BJ (cell line): ENCODE measurements around the gene PTTG1. TPM values are rescaled to one million over a fixed set of nuclear protein-coding genes. Genes with fewer than 3 reads are reported as not detected.

Experiments used
- CTCF ChIA-PET: fragments of 350-600 bp; formaldehyde crosslinking; extraction: SDS; loops from one replicate; lab custom pipeline; 2021; ENCODE audit warnings: antibody characterized with exemption, inconsistent platforms; lab: Yijun Ruan, JAX
- POLR2A ChIA-PET: fragments of 300-600 bp; sonication (Branson Sonifier 250); formaldehyde crosslinking; extraction: SDS; loops from one replicate; lab custom pipeline; 2021; ENCODE audit warnings: antibody characterized with exemption; lab: Charles Lee
- DNase-seq: peaks from one replicate; pipeline ENCODE4 v3.0.0-alpha.2; 2011; ENCODE audit warnings: low read depth
- H3K27me3 ChIP-seq: 2 replicates; pipeline ENCODE4 v1.6.0; 2011; ENCODE audit warnings: low read length; ENCODE audit not compliant: control insufficient read depth, insufficient read depth
- H3K36me3 ChIP-seq: 2 replicates; pipeline ENCODE4 v1.5.1; 2011; ENCODE audit warnings: low read length; ENCODE audit not compliant: control insufficient read depth, insufficient read depth
- H3K4me3 ChIP-seq: 2 replicates; pipeline ENCODE4 v1.5.1; 2011; ENCODE audit warnings: low read depth, mild to moderate bottlenecking, control low read depth, low read length
- polyA plus RNA-seq: library from polyadenylated mRNA; depleted of rRNA; stranded (reverse); fragments of >200 nt; gene quantifications from 2 replicates; pipeline ENCODE4 v1.2.3, GENCODE V29; 2011
- TF ChIP-seq, protein P1 (sequence below): IDR thresholded peaks from 2 replicates; pipeline ENCODE4 v1.5.1; 2011; ENCODE audit warnings: low read depth, mild to moderate bottlenecking, control low read depth, inconsistent platforms, low read length, moderate library complexity; ENCODE audit not compliant: insufficient read depth

PTTG1 gene
- polyA plus RNA-seq, 1 experiment: 59.3 TPM

DNA sequence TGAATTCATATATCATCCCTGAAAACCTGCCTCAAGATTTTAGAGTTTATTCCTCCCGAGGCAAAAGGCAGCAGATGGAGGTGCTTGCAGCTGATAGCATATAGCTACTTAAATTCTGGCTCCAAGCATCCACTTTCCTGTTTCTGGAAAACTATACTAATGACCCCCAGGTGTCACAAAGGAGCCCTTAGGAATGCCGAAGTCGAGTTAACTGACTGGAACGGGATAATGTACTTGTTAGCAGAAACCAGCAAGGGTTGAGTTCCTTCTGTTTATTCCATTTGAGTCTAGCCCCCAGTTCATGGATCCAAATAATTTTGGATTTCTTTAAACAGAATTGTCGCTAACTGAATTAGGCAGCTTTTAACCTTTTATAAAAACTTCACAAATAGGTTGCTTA, 44.5 kb downstream of the PTTG1 start:
- no peak overlapping the region for H3K4me3 ChIP-seq
- no peaks in the 10 kb centered on the region for H3K36me3 ChIP-seq
- TF ChIP-seq, protein P1, sequence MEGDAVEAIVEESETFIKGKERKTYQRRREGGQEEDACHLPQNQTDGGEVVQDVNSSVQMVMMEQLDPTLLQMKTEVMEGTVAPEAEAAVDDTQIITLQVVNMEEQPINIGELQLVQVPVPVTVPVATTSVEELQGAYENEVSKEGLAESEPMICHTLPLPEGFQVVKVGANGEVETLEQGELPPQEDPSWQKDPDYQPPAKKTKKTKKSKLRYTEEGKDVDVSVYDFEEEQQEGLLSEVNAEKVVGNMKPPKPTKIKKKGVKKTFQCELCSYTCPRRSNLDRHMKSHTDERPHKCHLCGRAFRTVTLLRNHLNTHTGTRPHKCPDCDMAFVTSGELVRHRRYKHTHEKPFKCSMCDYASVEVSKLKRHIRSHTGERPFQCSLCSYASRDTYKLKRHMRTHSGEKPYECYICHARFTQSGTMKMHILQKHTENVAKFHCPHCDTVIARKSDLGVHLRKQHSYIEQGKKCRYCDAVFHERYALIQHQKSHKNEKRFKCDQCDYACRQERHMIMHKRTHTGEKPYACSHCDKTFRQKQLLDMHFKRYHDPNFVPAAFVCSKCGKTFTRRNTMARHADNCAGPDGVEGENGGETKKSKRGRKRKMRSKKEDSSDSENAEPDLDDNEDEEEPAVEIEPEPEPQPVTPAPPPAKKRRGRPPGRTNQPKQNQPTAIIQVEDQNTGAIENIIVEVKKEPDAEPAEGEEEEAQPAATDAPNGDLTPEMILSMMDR: no peak
- H3K27me3 ChIP-seq: no peaks in the 10 kb centered on the region
- no peak for DNase-seq
- POLR2A ChIA-PET: no interaction called here
- CTCF ChIA-PET: interaction anchor here (3.7 kb wide), 1 partner anchor 26 kb away, joined by 33 read pairs; no protein-coding TSS in a partner anchor

DNA sequence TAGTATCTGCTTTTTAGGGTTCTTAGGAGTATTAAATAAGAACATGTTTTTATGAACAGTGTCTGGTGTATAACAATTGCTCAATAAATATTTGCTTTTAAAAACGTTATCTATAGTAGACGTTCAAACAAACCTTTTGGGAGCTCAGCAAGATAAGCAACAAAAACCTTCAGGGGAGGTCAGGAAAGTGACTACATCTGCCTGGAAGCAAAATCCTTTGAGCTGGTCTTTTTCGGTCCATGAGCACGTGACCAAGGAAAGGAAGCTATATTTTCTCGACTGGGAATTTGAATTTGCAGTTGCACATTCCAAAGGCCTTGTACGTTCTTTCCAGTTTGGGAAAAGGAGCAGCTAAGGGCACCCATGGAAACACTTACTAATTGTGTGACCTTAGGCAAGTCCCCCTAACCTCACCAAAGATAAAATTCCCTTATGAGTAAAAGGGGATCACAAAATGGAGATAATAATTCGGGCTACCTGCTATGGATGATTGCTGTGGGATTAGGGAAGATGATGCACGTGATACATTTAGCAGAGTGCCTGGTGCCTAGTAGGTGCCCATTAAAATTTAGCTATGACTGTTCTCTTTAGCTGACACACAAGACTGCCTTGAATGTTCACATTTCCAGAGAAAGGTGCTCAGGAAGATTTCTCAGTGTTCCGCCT, 45.4 kb downstream of the PTTG1 start:
- TF ChIP-seq, protein P1: no peak
- Histone ChIP-seq H3K36me3 (no peaks in the 10 kb centered on the region), H3K4me3 (no peak overlapping the region), H3K27me3 (no peaks in the 10 kb centered on the region)
- ChIA-PET CTCF (interaction anchor here (0.7 to 3.7 kb wide), 3 partner anchors 27 to 41 kb away, joined by 3 to 33 read pairs (median 3); no protein-coding TSS in a partner anchor), POLR2A (no interaction called here)
- DNase-seq: no peak

DNA sequence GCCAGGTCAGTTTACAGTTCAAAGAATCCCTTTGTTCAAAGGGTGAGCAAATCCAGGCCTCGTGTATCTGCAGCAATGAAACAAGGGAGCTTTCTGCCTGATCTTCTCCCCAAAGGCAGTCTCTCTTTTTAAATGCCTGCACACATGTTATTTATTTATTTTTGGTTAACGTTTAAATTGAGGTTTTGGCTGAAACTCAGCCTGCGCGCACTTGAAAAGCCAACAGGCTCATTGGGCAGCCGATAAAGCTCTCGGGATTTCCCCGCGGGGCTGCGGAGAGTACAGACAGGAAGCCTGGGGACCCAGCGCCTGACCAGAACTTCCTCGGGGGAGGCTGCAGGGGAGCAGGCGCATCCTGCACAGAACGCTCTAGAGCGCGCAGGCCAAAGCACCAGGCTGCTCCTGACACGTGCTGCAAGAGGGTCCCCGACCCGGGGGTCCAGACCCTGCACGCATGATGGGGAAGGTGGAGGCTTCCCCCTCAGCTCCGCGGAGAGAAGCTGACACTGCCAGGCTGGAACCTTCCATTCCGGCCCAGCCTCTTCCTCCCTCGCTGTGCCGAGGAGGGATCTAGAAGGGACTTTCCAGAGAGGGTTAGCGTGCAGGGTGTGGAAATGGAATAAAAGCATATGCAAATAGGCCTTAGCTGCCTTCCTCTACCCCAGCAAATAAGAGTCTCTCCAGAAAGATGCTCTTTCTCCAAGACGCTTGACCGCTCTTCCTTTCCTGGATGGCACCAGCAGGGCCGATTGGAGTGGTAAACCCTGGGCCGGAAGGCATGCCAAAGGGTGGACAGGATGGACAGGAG, 46.1 kb downstream of the PTTG1 start:
- H3K4me3 ChIP-seq: no peak overlapping the region
- no peaks in the 10 kb centered on the region for H3K27me3 ChIP-seq
- peak; percentile 68 for DNase-seq
- ChIA-PET POLR2A (no interaction called here), CTCF (interaction anchor here (0.7 to 3.7 kb wide), 3 partner anchors 28 to 40 kb away, joined by 3 to 33 read pairs (median 3); no protein-coding TSS in a partner anchor)
- TF ChIP-seq, protein P1: no peak
- H3K36me3 ChIP-seq: no peaks in the 10 kb centered on the region

DNA sequence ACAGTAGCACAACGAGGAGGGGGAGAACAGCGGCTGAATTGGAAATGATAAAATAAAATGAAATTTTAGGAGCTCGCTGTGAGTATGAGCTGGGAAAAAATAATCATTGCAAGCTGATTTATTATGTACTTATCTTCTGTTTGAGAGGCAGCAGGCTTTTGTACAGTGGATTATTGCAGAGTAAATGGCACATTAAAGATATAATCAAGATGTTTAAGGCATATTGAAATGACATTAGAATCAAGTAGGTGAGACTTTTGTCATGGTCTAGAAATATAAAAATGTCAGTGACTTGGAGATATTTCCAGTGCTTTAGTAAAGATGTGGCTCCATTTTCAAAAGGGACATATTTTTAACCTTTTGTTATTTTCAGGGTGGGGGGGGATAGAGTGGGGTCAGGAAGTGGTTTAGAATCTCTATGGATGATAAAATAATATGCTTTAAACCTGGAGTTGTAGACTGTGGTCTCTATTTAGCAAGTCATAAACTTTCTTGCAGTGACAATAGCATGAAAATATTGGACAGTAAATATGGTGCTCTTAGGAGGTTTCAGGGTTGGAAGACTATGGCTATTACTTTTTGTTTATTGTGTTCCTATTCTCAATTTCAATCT, 46.8 kb downstream of the PTTG1 start:
- ChIA-PET POLR2A (no interaction called here), CTCF (interaction anchor here (3.7 kb wide), 1 partner anchor 29 kb away, joined by 33 read pairs; no protein-coding TSS in a partner anchor)
- TF ChIP-seq, protein P1: no peak
- Histone ChIP-seq H3K36me3 (no peaks in the 10 kb centered on the region), H3K27me3 (no peaks in the 10 kb centered on the region), H3K4me3 (no peak overlapping the region)
- DNase-seq: no peak
